ENCODE data around the gene NUDCD3.
A peak's percentile ranks its signal among the peaks of the same experiment; 100 is the strongest.

Gene NUDCD3

DNA sequence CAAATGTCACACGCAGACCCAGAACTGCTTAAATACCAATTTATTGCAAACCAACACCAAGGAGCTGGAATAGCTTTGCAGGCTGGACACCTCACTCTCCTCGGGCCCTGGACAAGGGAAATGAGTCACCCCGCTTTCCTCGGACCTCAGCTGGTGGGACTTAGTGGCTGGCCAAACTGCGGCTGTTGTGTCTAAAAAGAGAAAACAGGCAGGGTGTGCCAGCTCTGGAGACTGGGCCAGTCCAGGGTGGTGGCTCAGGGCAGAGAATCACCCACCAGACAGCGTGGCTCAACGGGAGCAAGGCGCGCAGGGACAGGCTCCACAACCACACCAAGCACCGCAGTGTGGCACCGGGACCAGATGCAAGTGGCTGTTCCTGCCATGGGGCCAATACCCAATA, 106.9 kb downstream of the NUDCD3 start:
- H3K4me3 ChIP-seq (ENCODE audit: low read depth, low read length): no peak overlapping the region
- H3K4me2 ChIP-seq (ENCODE audit: low read length): no peak overlapping the region
- H3K9ac ChIP-seq: no peak overlapping the region
- no peaks in the 10 kb centered on the region for H3K79me2 ChIP-seq
- peak overlapping the region; percentile 96 for H3K27ac ChIP-seq
- no peak overlapping the region for H2AFZ ChIP-seq
- H3K4me1 ChIP-seq: peaks cover 80% of the 10 kb centered on the region
- H3K9me3 ChIP-seq (ENCODE audit: control insufficient read depth, low read length): no peaks in the 10 kb centered on the region
- TF ChIP-seq CTCF (IDR thresholded peaks at IDR 0.05): no peak
- no peaks in the 10 kb centered on the region for H3K36me3 ChIP-seq (ENCODE audit: control insufficient read depth, insufficient read depth, low read length)
- H3K27me3 ChIP-seq (ENCODE audit: control insufficient read depth, insufficient read depth, low read length): no peaks in the 10 kb centered on the region

- no peaks in the 10 kb centered on the region for H3K79me2 ChIP-seq
- H3K9me3 ChIP-seq (ENCODE audit: control insufficient read depth, low read length): no peaks in the 10 kb centered on the region
- H3K4me3 ChIP-seq (ENCODE audit: low read depth, low read length): no peak overlapping the region
- no peak overlapping the region for H3K9ac ChIP-seq
- no peak overlapping the region for H2AFZ ChIP-seq
- H3K27ac ChIP-seq: peak overlapping the region; percentile 68
- no peak for TF ChIP-seq CTCF (IDR thresholded peaks at IDR 0.05)
- no peaks in the 10 kb centered on the region for H3K27me3 ChIP-seq (ENCODE audit: control insufficient read depth, insufficient read depth, low read length)
- peaks cover 71% of the 10 kb centered on the region for H3K4me1 ChIP-seq
- H3K4me2 ChIP-seq (ENCODE audit: low read length): no peak overlapping the region
- H3K36me3 ChIP-seq (ENCODE audit: control insufficient read depth, insufficient read depth, low read length): no peaks in the 10 kb centered on the region
Observed at GRCh38 chr7:44382459-44383265, 107.8 kb downstream of the NUDCD3 start.

DNA sequence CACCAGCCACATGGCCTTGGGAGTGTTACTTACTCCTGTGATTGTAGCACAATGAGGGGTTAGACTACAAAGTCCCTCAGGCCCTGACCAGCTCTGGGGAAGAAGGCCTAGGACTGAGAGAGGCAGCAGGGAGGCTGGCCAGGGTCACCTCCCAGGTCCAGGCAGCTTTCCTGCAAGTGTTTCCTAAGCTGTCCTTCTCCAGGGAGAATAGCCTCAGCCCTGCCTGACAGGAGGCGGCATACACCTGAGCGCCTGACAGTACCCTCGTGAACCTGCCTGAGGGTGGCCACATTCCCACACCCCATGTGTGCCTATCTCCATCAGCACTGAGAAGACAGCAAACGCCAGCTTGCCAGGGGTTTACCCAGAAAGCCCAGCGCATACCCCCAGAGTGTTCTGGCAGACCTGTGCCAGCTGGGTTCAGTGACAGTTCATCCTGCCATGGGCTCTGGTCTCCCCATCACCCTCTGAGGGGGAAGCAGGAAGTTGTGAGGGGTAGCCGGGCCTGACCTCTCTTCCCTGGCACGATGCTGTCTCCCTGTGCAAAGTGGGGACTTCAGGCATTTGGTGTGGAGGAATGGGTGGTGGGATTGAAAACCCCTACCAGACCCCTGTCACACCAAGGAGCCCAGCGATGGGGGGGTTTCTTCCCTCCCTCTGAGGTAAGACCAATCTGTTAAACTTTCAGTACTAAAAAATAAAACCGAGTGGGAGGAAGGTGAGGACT, 108.8 kb downstream of the NUDCD3 start:
- peak overlapping the region; percentile 68 for H3K27ac ChIP-seq
- no peak overlapping the region for H3K4me2 ChIP-seq (ENCODE audit: low read length)
- H3K27me3 ChIP-seq (ENCODE audit: control insufficient read depth, insufficient read depth, low read length): no peaks in the 10 kb centered on the region
- H2AFZ ChIP-seq: no peak overlapping the region
- H3K36me3 ChIP-seq (ENCODE audit: control insufficient read depth, insufficient read depth, low read length): no peaks in the 10 kb centered on the region
- no peak for TF ChIP-seq CTCF (IDR thresholded peaks at IDR 0.05)
- no peaks in the 10 kb centered on the region for H3K9me3 ChIP-seq (ENCODE audit: control insufficient read depth, low read length)
- H3K79me2 ChIP-seq: no peaks in the 10 kb centered on the region
- H3K4me3 ChIP-seq (ENCODE audit: low read depth, low read length): no peak overlapping the region
- H3K9ac ChIP-seq: no peak overlapping the region
- H3K4me1 ChIP-seq: peaks cover 61% of the 10 kb centered on the region

GRCh38 chr7:44380831-44381493, 109.5 kb downstream of the NUDCD3 start:
- H3K27ac ChIP-seq: peak overlapping the region; percentile 68
- H3K4me3 ChIP-seq (ENCODE audit: low read depth, low read length): no peak overlapping the region
- no peak for TF ChIP-seq CTCF (IDR thresholded peaks at IDR 0.05)
- no peaks in the 10 kb centered on the region for H3K36me3 ChIP-seq (ENCODE audit: control insufficient read depth, insufficient read depth, low read length)
- H3K4me1 ChIP-seq: peaks cover 54% of the 10 kb centered on the region
- H3K27me3 ChIP-seq (ENCODE audit: control insufficient read depth, insufficient read depth, low read length): no peaks in the 10 kb centered on the region
- H2AFZ ChIP-seq: peak overlapping the region; percentile 25
- H3K79me2 ChIP-seq: no peaks in the 10 kb centered on the region
- H3K4me2 ChIP-seq (ENCODE audit: low read length): no peak overlapping the region
- no peaks in the 10 kb centered on the region for H3K9me3 ChIP-seq (ENCODE audit: control insufficient read depth, low read length)
- H3K9ac ChIP-seq: peak overlapping the region; percentile 43

Measured in parathyroid adenoma (tissue), 2 donors.